Ishikawa (cell line): Measurements from ENCODE around the gene POLR3K.

Experiments used
- CEBPB ChIP-seq: IDR thresholded peaks from 2 replicates; pipeline ENCODE4 v1.6.1; 2012
- CREB1 ChIP-seq: IDR thresholded peaks from 2 replicates; pipeline ENCODE4 v1.6.1; 2012; ENCODE audit warnings: low read depth
- EGR1 ChIP-seq: IDR thresholded peaks from 2 replicates; pipeline ENCODE4 v1.6.1; 2012
- EP300 ChIP-seq: IDR thresholded peaks from 2 replicates; pipeline ENCODE4 v1.6.1; 2012; ENCODE audit warnings: borderline replicate concordance
- FOXM1 ChIP-seq: IDR thresholded peaks from 2 replicates; pipeline ENCODE4 v1.6.1; 2012; ENCODE audit warnings: low read depth, borderline replicate concordance
- NFIC ChIP-seq: IDR thresholded peaks from 2 replicates; pipeline ENCODE4 v1.6.1; 2012
- RAD21 ChIP-seq: IDR thresholded peaks from 2 replicates; pipeline ENCODE4 v1.6.1; 2012; ENCODE audit warnings: low read depth
- TAF1 ChIP-seq: IDR thresholded peaks from 2 replicates; pipeline ENCODE4 v1.6.1; 2012; ENCODE audit warnings: low read depth, mild to moderate bottlenecking
- TCF12 ChIP-seq: IDR thresholded peaks from 2 replicates; pipeline ENCODE4 v1.6.1; 2012; ENCODE audit warnings: low read depth
- TEAD4 ChIP-seq: IDR thresholded peaks from 2 replicates; pipeline ENCODE4 v1.6.1; 2012
- YY1 ChIP-seq: IDR thresholded peaks from 2 replicates; pipeline ENCODE4 v1.6.1; 2012; ENCODE audit warnings: low read depth
- ZBTB7A ChIP-seq: IDR thresholded peaks from 2 replicates; pipeline ENCODE4 v1.6.1; 2012; ENCODE audit warnings: low read depth
- TF ChIP-seq, protein P1 (sequence below): IDR thresholded peaks from 2 replicates; pipeline ENCODE4 v1.6.1; 2012
- TF ChIP-seq, protein P2 (sequence below): IDR thresholded peaks from 2 replicates; pipeline ENCODE4 v1.6.1; 2012
- TF ChIP-seq, protein P3 (sequence below): IDR thresholded peaks from 2 replicates; pipeline ENCODE4 v1.6.1; 2012; ENCODE audit warnings: low read depth, mild to moderate bottlenecking

POLR3K gene

DNA sequence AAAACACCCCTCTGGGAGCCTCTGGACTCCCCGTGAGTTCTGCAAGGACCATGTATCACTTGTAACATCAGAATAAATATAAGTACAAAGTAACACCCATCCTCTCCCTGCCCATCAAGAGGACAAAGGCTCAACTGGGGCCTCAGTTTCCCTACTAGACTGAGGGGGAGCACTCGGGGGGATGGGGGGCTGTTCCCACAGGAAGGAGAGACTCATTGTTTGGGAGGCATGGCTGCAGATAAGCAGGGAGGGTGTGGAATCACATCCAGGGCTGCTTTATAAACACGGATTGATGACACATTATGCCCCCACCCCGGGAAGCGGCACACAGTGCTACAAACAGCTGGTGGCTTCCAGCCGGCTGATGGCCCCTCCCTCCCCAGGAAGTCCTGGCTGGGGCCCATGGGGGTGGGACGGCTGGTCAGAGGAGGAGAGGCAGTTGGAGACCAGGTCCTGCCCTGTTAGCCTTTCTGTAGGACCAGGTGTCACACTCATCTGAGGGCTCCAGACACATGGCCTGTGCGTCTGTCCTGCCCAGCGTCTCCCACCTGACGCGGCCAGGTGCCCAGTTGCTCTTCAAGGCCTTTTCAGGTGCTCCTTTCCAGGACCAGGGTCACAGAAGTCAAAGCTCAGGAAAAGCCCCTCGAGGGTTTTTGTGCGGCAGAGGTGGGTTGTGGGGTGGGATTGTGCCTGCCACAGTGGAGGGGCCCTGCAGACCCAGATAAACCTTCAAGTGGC lies 23.3 kb upstream of the POLR3K start:
- no peak for TF ChIP-seq TCF12
- no peak for TF ChIP-seq CREB1
- no peak for TF ChIP-seq TEAD4
- no peak for TF ChIP-seq RAD21
- no peak for TF ChIP-seq EGR1
- TF ChIP-seq, protein P1, sequence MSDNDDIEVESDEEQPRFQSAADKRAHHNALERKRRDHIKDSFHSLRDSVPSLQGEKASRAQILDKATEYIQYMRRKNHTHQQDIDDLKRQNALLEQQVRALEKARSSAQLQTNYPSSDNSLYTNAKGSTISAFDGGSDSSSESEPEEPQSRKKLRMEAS, result 0 out of 2 replicates have a peak, but pooled peaks have one; percentile 21
- 0 out of 2 replicates have a peak, but pooled peaks have one; percentile 5 for TF ChIP-seq NFIC
- no peak for TF ChIP-seq FOXM1
- no peak for TF ChIP-seq CEBPB
- TF ChIP-seq EP300, result no peak
- TF ChIP-seq ZBTB7A, result no peak

DNA sequence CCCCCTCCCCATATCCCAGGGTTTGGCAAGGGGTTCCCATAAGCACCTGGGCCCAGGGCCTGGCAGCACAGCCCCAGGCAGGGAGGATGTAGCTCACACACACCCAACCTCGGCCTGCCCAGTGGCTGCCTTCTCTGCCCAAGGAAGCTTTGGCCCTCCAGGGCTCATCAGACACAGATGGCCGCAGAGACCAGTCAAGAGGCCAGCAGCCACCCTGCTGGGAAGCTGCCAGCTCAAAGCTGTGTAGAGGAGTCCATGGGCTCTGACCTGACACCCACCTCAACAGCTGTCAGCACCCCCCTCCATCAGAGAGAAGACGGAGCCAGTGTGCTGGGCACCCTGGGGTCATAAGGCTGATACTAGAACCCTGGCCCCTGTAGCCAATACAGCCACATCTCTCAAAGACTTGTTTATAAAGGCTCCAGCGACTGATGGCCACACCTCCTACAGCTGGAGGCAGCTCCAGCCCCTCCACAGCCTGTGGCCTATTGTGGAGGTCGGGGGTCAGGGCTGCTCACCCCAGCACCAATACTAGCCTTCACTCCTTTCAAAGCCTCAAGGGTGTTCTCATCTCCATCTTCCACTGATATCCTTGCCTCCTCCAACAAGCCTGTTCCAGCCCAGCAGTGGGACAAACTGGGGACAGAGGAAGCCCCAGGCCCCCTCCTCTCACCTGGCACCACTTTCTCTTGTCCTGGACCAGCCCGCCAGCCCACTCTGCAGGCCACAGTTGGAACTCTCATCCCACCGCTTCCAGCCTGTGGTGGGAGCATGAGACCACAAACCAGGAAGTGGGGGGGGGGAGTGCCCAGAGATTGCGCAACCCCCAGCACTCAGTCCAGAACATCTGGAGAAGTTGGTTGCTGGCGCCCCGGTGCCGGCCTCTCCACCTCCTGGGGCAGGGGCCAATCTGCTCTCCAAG lies 22.4 kb upstream of the POLR3K start:
- TF ChIP-seq CEBPB (peak; percentile 100), EGR1 (no peak)

DNA sequence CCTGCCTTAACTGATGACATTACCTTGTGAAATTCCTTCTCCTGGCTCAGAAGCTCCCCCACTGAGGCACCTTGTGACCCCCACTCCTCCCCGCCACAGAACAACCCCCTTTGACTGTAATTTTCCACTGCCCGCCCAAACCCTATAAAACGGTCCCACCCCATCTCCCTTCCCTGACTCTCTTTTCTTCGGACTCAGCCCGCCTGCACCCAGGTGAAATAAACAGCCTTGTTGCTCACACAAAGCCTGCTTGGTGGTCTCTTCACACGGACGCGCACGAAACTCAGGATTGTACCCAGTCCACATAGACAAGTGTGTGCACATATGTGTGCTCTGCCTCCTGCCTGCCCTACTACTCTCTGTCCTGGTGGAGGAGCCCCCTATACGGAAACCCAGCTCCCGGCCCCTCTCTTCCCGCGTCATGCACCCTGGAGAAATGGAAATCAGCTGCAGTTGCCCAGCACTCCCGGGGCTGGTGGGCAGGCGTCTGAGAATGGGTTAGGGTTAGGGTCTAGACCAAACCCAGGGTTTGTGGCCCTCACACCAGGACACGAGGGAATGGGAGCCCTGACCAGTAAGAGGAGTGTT lies 21.4 kb upstream of the POLR3K start:
- TF ChIP-seq YY1, result no peak
- TF ChIP-seq RAD21, result no peak

DNA sequence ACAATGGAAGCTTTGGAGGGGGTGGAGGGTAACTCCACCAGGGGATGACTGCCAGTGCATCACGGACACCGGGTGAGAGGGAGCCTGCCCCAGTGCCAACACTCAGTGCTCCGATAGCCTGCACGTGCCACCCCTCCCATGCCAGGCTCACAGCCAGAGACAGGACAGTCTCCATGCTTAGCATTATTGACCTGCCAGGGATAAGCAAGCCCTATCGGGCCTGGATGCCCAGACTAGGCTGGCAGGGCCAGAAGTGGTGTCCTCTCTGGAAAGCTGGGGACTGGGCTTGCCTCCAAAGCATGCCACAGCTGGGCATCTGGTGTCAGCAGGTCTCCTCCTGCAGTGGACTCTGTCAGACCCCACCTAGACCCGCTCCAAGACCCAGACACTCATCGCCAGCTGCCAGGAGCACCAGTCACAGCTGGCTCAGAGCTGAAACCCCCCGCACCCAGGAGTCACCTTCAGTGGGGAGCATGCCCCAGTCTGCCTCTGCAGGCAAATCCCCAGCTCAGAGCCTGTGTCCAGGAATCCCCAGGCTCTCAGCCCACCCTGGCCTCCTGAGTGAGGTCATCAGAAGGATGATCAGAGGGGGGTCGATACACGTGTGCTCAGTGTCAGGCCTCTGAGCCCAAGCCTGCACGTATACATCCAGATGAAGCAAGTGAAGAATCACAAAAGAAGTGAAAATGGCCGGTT lies 20.8 kb upstream of the POLR3K start:
- TF ChIP-seq RAD21, result no peak
- TF ChIP-seq TEAD4, result no peak
- no peak for TF ChIP-seq CREB1
- TF ChIP-seq TAF1, result no peak
- TF ChIP-seq TCF12, result no peak

DNA sequence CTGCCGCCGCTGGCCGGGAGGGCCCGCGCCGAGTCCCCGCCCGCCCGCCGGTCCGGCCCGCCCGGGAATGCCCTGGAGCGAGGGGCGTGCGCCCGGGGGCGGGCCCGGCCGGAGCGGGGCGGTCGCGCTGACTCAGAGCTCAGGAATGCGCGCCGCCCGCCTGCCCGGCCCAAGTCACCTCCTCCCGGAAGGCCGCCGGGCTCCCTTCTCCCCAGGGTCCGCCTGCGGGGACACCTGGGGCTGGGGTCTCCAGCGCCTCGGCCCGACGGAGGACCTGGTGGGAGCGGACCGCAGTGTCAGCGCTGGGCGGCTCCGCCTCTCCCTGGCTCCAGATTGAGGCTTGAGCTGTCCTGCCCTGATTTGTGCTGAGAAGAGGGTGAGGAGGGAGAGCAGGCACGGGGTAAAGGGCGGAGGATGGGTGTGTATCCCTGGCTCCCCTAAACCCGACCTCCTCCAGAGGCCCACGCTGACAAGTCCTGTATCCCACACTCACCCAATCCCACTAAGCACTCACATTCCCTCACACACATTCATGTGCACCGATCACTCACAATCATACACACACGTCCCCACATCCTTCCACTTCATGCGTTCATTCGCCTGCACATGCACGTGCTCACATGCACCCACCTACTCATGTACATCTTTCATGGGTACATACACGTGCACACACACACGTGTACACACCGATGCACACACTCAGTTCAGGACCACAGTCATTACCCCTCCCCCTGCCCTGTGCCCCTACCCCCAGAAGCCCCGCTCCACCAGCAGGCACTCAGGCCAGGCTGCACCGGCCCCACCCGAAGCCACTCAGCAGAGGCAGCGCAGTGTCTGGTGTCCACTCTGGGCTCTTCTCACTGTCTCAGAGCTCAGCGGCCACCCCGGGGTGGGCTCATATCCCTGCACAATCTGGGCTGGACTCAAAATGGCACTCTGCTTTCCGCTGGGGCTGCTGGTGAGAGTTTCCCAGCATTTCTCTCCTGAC lies 19.4 kb upstream of the POLR3K start, which contains the start of gene RHBDF1:
Gene RHBDF1, minus strand, starts transcription at position 71 of the 988 bp plus-strand sequence. CDS start 7,616 bp downstream, outside the sequence.
- peak; percentile 80 for TF ChIP-seq ZBTB7A
- no peak for TF ChIP-seq NFIC
- no peak for TF ChIP-seq TCF12
- peak; percentile 28; the same call in 1 of the 2 replicates for TF ChIP-seq EP300
- peak; percentile 91 for TF ChIP-seq TEAD4
- no peak for TF ChIP-seq FOXM1

DNA sequence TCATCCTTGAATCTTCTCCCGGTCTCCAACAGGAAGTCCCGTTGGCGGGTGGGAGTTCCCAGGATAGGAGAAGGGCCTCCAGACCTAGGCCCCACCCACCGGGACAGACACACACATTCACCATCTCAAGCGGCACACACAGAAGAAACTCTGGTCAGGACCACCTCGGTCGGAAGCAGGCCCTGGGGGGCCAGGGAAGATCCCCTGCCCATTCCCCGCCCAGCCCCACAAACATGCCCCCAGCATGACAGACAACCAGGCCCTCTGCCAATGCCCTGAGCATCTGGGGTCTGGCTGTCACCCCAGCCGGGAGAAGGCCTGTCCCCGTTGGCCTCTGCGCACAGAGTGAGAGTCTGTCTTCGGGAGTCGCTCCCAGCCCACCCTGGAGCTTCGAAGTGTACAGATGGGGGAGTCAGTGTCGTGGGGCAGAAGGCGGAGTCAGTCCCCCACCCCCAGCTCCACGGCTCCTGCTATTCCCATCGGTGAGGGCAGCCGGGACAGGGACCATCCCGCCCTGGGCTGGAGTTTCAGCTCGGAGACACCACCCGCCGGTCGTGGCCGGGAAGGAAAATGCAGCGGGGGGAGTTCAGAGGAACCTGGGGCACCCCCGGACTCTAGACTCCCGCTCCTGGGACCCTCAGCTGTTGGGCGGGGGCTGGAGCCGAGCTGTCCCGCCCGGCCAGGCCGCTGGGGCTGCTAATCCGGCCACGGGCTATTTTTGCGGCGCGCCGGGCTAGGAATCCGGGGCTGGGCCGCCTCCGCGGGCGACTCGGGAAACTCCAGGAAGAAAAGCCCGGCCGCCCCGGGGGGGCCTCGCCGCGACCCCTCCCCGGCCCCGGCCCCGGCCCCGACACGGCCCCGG lies 18.4 kb upstream of the POLR3K start:
- TF ChIP-seq EP300, result no peak; the same call in 1 of the 2 replicates
- TF ChIP-seq YY1, result no peak
- no peak for TF ChIP-seq EGR1
- no peak for TF ChIP-seq TEAD4
- TF ChIP-seq FOXM1, result no peak
- TF ChIP-seq, protein P2, sequence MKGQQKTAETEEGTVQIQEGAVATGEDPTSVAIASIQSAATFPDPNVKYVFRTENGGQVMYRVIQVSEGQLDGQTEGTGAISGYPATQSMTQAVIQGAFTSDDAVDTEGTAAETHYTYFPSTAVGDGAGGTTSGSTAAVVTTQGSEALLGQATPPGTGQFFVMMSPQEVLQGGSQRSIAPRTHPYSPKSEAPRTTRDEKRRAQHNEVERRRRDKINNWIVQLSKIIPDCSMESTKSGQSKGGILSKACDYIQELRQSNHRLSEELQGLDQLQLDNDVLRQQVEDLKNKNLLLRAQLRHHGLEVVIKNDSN, result no peak
- TF ChIP-seq TAF1, result no peak
- TF ChIP-seq CREB1, result no peak
- peak; percentile 12; the same call in 1 of the 2 replicates for TF ChIP-seq ZBTB7A
- peak; percentile 44; the same call in 1 of the 2 replicates for TF ChIP-seq NFIC
- TF ChIP-seq, protein P1, result no peak; the same call in 1 of the 2 replicates
- peak; percentile 76 for TF ChIP-seq TCF12
- no peak for TF ChIP-seq CEBPB
- TF ChIP-seq, protein P3, sequence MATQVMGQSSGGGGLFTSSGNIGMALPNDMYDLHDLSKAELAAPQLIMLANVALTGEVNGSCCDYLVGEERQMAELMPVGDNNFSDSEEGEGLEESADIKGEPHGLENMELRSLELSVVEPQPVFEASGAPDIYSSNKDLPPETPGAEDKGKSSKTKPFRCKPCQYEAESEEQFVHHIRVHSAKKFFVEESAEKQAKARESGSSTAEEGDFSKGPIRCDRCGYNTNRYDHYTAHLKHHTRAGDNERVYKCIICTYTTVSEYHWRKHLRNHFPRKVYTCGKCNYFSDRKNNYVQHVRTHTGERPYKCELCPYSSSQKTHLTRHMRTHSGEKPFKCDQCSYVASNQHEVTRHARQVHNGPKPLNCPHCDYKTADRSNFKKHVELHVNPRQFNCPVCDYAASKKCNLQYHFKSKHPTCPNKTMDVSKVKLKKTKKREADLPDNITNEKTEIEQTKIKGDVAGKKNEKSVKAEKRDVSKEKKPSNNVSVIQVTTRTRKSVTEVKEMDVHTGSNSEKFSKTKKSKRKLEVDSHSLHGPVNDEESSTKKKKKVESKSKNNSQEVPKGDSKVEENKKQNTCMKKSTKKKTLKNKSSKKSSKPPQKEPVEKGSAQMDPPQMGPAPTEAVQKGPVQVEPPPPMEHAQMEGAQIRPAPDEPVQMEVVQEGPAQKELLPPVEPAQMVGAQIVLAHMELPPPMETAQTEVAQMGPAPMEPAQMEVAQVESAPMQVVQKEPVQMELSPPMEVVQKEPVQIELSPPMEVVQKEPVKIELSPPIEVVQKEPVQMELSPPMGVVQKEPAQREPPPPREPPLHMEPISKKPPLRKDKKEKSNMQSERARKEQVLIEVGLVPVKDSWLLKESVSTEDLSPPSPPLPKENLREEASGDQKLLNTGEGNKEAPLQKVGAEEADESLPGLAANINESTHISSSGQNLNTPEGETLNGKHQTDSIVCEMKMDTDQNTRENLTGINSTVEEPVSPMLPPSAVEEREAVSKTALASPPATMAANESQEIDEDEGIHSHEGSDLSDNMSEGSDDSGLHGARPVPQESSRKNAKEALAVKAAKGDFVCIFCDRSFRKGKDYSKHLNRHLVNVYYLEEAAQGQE, result no peak
- no peak for TF ChIP-seq RAD21
